ENCODE measurements around the gene EXOSC5. TPM values are rescaled to one million over a fixed set of nuclear protein-coding genes. Genes with fewer than 3 reads are reported as not detected.

Gene EXOSC5
- total RNA-seq, 1 donor from 2014 or later: 30.3 TPM

GRCh38 chr19:41434450-41434849 is 37.3 kb upstream of the EXOSC5 start:
- no peaks in the 10 kb centered on the region for H3K4me1 ChIP-seq
- H3K9me3 ChIP-seq: no peaks in the 10 kb centered on the region
- intact Hi-C loops (cut with DNase I): loop anchor here (10.0 kb wide), 1 partner anchor 640 kb away; the partner anchor contains the start of genes GRIK5 and ZNF574
- peaks cover 33 to 46% of the 10 kb centered on the region in 2 donors for H3K36me3 ChIP-seq
- DNase-seq (ENCODE audit: low spot score in 2 of 2): no peak
- no peak overlapping the region for H3K27ac ChIP-seq
- no peaks in the 10 kb centered on the region for H3K27me3 ChIP-seq
- no peak overlapping the region for H3K4me3 ChIP-seq
- TF ChIP-seq CTCF (IDR thresholded peaks at IDR 0.05): no peak

GRCh38 chr19:41433171-41433570 is 36.0 kb upstream of the EXOSC5 start:
- Histone ChIP-seq H3K4me1 (peaks cover 5 to 6% of the 10 kb centered on the region in 2 donors), H3K27me3 (no peaks in the 10 kb centered on the region), H3K36me3 (peaks cover 32 to 46% of the 10 kb centered on the region in 2 donors), H3K9me3 (no peaks in the 10 kb centered on the region), H3K27ac (no peak overlapping the region), H3K4me3 (no peak overlapping the region)
- no peak for DNase-seq (ENCODE audit: low spot score in 2 of 2)
- TF ChIP-seq CTCF (IDR thresholded peaks at IDR 0.05): no peak
- intact Hi-C loops (cut with DNase I): loop anchor here (10.0 kb wide), 1 partner anchor 642 kb away; the partner anchor contains the start of genes GRIK5 and ZNF574

GRCh38 chr19:41431426-41432386 is 34.5 kb upstream of the EXOSC5 start:
- Histone ChIP-seq H3K4me3 (no peak overlapping the region), H3K9me3 (no peaks in the 10 kb centered on the region), H3K27me3 (no peaks in the 10 kb centered on the region), H3K36me3 (peaks cover 25 to 46% of the 10 kb centered on the region in 2 donors), H3K4me1 (peaks cover 6 to 14% of the 10 kb centered on the region in 2 donors), H3K27ac (no peak overlapping the region)
- intact Hi-C loops (cut with DNase I): loop anchor here (10.0 kb wide), 1 partner anchor 643 kb away; the partner anchor contains the start of genes GRIK5 and ZNF574
- DNase-seq (ENCODE audit: low spot score in 2 of 2): no peak
- TF ChIP-seq CTCF (IDR thresholded peaks at IDR 0.05): peak in 1 of 3 experiments; percentile 15

- no peak for DNase-seq (ENCODE audit: low spot score in 2 of 2)
- TF ChIP-seq CTCF (IDR thresholded peaks at IDR 0.05): no peak
- no peaks in the 10 kb centered on the region for H3K9me3 ChIP-seq
- intact Hi-C loops (cut with DNase I): loop anchor here (10.0 kb wide), 1 partner anchor 644 kb away; the partner anchor contains the start of genes GRIK5 and ZNF574
- peaks cover 9 to 21% of the 10 kb centered on the region in 2 donors for H3K4me1 ChIP-seq
- no peak overlapping the region for H3K4me3 ChIP-seq
- H3K27me3 ChIP-seq: no peaks in the 10 kb centered on the region
- peaks cover 22 to 38% of the 10 kb centered on the region in 2 donors for H3K36me3 ChIP-seq
- no peak overlapping the region for H3K27ac ChIP-seq
Observed at GRCh38 chr19:41430922-41431321, 33.8 kb upstream of the EXOSC5 start.

GRCh38 chr19:41428481-41428859 is 31.3 kb upstream of the EXOSC5 start:
- peaks cover 9 to 21% of the 10 kb centered on the region in 2 donors for H3K4me1 ChIP-seq

More at GRCh38 chr19:41428481-41428859, 31.3 kb upstream of the EXOSC5 start:
- H3K9me3 ChIP-seq: no peaks in the 10 kb centered on the region
- H3K27me3 ChIP-seq: no peaks in the 10 kb centered on the region
- intact Hi-C loops (cut with DNase I): loop anchor here (5.0 kb wide), 1 partner anchor 106 kb away; no protein-coding TSS in a partner anchor
- peak overlapping the region; percentile 48 to 80 for H3K4me3 ChIP-seq
- peak overlapping the region; percentile 79 to 89 for H3K27ac ChIP-seq
- no peak for DNase-seq (ENCODE audit: low spot score in 2 of 2)
- H3K36me3 ChIP-seq: peaks cover 33 to 47% of the 10 kb centered on the region in 2 donors
- no peak for TF ChIP-seq CTCF (IDR thresholded peaks at IDR 0.05)

Data from ascending aorta (tissue), 2 donors.